A549 (cell line): ENCODE results near the gene ANKRD18B. TPM values are rescaled to one million over a fixed set of nuclear protein-coding genes. Genes with fewer than 3 reads are reported as not detected.
"Not testable (repeated sequence)": the region's sequence is repeated elsewhere in the genome, so short reads cannot be mapped to it uniquely, and the experiment has no call there.

Experiments used
- ATAC-seq, 2 experiments: fragments of 200-7000 bp in 1 of 2; fragments of >200 bp in 1 of 2; cut with Nextera tagmentation in 1 of 2; cut with Tn5 transposase in 1 of 2; 3 replicates each; pipeline versions ENCODE4 v1.8.0 to v1.9.1; 2018 to 2020; ENCODE audit warnings: mild to moderate bottlenecking in 1 of 2, moderate library complexity in 1 of 2
- CTCF ChIA-PET: fragments of 300-600 bp; sonication (Branson Sonifier 250); formaldehyde crosslinking; extraction: SDS; loops from one replicate; lab custom pipeline; 2021; ENCODE audit warnings: antibody characterized with exemption, inconsistent platforms; lab: Yijun Ruan, JAX
- POLR2A ChIA-PET: fragments of 350-600 bp; formaldehyde crosslinking; extraction: SDS; loops from one replicate; lab custom pipeline; 2021; ENCODE audit warnings: antibody characterized with exemption, inconsistent platforms; lab: Yijun Ruan, JAX
- DNase-seq, 2 experiments: peaks; one replicate each; pipeline versions ENCODE4 v3.0.0 to v3.0.0-alpha.2; 2011 to 2016; ENCODE audit warnings: low read depth in 1 of 2, low spot score in 1 of 2
- FAIRE-seq: peaks from 2 replicates; lab custom pipeline; 2011; peaks lifted over from hg19 to GRCh38; lab: Jason Lieb, UNC
- H3K27ac ChIP-seq, 2 experiments: fragments of >200 bp; sonication (Bioruptor Twin); formaldehyde crosslinking; 3 replicates each; pipeline ENCODE4 v1.5.1; 2016 to 2017
- H3K4me1 ChIP-seq: fragments of >200 bp; sonication (Bioruptor Twin); formaldehyde crosslinking; 3 replicates; pipeline ENCODE4 v1.6.1; 2016
- H3K4me2 ChIP-seq: fragments of >200 bp; sonication (Bioruptor Twin); formaldehyde crosslinking; 3 replicates; pipeline ENCODE4 v1.6.1; 2016
- H3K4me3 ChIP-seq: fragments of >200 bp; sonication (Bioruptor Twin); formaldehyde crosslinking; 3 replicates; pipeline ENCODE4 v1.5.1; 2016
- H3K9me3 ChIP-seq: fragments of >200 bp; sonication (Bioruptor Twin); formaldehyde crosslinking; 3 replicates; pipeline ENCODE4 v1.6.1; 2016
- CHD2 ChIP-seq: fragments of 150-350 bp; IDR thresholded peaks from 2 replicates; pipeline ENCODE4 v1.6.1; 2014; ENCODE audit warnings: low read length; ENCODE audit not compliant: partially characterized antibody
- WGBS: methylation state at CpG from one replicate; pipeline ENCODE4 v1.1.6; 2017; ENCODE audit errors: missing lambda C conversion rate; 5-methylcytosine and 5-hydroxymethylcytosine counted together
- polyA plus RNA-seq, 4 experiments: library from polyadenylated mRNA; depleted of rRNA in 3 of 4; stranded (reverse); fragments of >200 nt; fragmentation: RNase III in 1 of 4; extraction: RNeasy Plus Mini Kit Qiagen cat#74134 plus additional on column Dnase treatment in 1 of 4; gene quantifications; 2 replicates in 3 of 4; 3 replicates in 1 of 4; pipeline ENCODE4 v1.2.3, GENCODE V29; 2011 to 2017
- TF ChIP-seq, protein P1 (sequence below): IDR thresholded peaks from 2 replicates; pipeline ENCODE4 v1.6.1; 2012; ENCODE audit warnings: low read depth, borderline replicate concordance

Gene ANKRD18B
- polyA plus RNA-seq, 2 of the 4 experiments (the other 2 are of a cell fraction), result 5.6 to 12.6 TPM

- no peak for TF ChIP-seq CHD2
- TF ChIP-seq, protein P1, sequence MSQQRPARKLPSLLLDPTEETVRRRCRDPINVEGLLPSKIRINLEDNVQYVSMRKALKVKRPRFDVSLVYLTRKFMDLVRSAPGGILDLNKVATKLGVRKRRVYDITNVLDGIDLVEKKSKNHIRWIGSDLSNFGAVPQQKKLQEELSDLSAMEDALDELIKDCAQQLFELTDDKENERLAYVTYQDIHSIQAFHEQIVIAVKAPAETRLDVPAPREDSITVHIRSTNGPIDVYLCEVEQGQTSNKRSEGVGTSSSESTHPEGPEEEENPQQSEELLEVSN, result no peak
Measured at GRCh38 chr9:33535541-33535940, 11.5 kb downstream of the ANKRD18B start (continued).

- H3K9me3 ChIP-seq, POLR2A ChIA-PET, CTCF ChIA-PET, FAIRE-seq, H3K27ac ChIP-seq, H3K4me3 ChIP-seq, ATAC-seq, H3K4me1 ChIP-seq, H3K4me2 ChIP-seq, DNase-seq: not testable (repeated sequence)
- 78% methylated on average over 2 of the region's 2 CpGs for WGBS
Measured at GRCh38 chr9:33543463-33543862, 19.4 kb downstream of the ANKRD18B start.

DNA sequence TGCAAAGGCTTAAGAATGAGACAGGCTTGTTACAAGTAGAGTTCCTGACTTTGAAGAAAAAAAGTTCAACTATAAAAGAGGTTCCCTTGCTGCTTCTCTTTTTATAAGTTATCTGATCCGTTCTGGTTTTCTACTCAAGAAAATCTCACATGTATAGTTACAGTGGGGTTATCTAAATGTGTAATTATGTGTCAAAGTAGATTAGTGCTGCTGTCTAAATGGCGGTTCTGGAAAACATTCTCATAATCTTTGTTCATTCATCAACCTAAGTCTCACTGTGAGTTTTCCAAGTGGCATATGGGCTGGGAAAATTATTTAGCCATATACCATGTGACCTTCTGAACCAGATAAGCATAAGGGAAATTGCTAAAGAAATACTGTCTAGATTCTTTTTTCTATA lies 21.7 kb downstream of the ANKRD18B start:
- 93% methylated on average over 2 of the region's 2 CpGs for WGBS
- POLR2A ChIA-PET, ATAC-seq: not testable (repeated sequence)

DNA sequence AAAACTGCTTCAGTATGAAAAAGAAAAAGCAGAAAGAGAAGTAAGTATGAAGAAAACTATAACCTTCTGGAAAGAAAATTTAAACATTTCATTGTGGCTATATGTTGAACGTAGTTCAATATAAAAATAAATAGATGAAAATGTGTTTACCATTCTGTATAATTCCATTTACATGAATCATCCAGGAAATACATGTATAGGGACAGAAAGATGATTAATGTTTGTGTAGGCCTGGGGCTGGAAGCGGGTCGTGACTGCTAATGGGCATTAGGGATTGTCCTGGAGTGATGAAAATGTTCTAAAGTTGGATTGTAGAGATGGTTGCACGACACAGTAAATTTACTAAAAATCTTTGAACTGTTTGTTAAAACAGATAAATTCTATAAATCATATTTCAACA lies 24.8 kb downstream of the ANKRD18B start:
- 9% methylated on average over 4 of the region's 4 CpGs for WGBS
- H3K27ac ChIP-seq, FAIRE-seq, H3K9me3 ChIP-seq, CTCF ChIA-PET, POLR2A ChIA-PET, ATAC-seq, DNase-seq, H3K4me3 ChIP-seq: not testable (repeated sequence)
- H3K4me1 ChIP-seq, result peaks cover 16% of the 10 kb centered on the region
- peak overlapping the region; percentile 25 for H3K4me2 ChIP-seq

More for the DNA sequence above, 21.7 kb downstream of the ANKRD18B start:
- H3K4me2 ChIP-seq, CTCF ChIA-PET, H3K9me3 ChIP-seq, DNase-seq, FAIRE-seq, H3K27ac ChIP-seq, H3K4me3 ChIP-seq: not testable (repeated sequence)
- H3K4me1 ChIP-seq, result peaks cover 16% of the 10 kb centered on the region

DNA sequence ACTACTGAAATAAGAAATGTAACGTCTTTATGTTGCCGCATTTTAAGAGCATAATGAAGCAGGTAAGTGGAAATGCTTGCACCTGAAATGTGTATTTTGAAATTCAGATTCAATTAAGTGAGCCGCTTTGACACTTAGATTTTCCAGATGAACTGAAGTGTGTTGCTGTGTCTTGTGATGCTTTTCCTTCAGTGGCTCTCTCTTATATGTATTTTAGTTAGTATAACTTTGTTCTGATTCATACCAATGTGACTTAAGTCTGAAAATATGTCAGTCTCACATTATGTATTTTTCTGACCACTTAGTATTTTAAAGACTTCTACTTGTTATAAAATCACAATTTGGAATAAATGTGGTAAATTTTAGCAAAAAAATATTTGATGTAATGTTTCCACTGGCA lies 25.4 kb downstream of the ANKRD18B start:
- Histone ChIP-seq H3K4me2 (peak overlapping the region; percentile 25), H3K4me1 (peaks cover 16% of the 10 kb centered on the region)
- ATAC-seq, H3K27ac ChIP-seq, H3K4me3 ChIP-seq, CTCF ChIA-PET, H3K9me3 ChIP-seq, POLR2A ChIA-PET, DNase-seq: not testable (repeated sequence)
- WGBS, result 84% methylated on average over 3 of the region's 3 CpGs
- peak; percentile 7 for FAIRE-seq

DNA sequence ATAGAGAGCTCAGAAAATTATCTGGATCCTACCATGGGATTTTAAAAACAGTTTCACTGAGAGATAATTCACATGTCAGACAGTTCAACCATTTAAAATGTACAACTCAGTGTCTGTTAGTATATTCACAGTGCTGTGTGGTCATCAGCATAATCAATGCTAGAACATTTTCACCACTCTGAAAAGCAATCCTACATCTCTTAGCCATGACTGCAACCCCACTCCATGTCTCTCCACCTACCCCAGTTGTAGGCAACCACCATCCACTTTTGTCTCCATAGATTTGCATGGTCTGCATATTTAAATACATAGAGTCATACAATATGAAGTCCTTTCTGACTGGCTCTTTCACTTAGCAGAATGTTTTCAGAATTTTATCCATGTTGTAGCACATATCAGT lies 27.1 kb downstream of the ANKRD18B start:
- H3K27ac ChIP-seq, CTCF ChIA-PET, H3K4me3 ChIP-seq, H3K4me2 ChIP-seq, FAIRE-seq, ATAC-seq, H3K9me3 ChIP-seq, DNase-seq, POLR2A ChIA-PET: not testable (repeated sequence)
- H3K4me1 ChIP-seq, result peaks cover 16% of the 10 kb centered on the region

- DNase-seq, H3K4me2 ChIP-seq, H3K27ac ChIP-seq, FAIRE-seq, POLR2A ChIA-PET, ATAC-seq, H3K9me3 ChIP-seq, CTCF ChIA-PET, H3K4me3 ChIP-seq: not testable (repeated sequence)
- WGBS, result 92% methylated on average over 4 of the region's 4 CpGs
- H3K4me1 ChIP-seq, result peaks cover 16% of the 10 kb centered on the region
Measured at GRCh38 chr9:33552315-33552725, 28.3 kb downstream of the ANKRD18B start.

DNA sequence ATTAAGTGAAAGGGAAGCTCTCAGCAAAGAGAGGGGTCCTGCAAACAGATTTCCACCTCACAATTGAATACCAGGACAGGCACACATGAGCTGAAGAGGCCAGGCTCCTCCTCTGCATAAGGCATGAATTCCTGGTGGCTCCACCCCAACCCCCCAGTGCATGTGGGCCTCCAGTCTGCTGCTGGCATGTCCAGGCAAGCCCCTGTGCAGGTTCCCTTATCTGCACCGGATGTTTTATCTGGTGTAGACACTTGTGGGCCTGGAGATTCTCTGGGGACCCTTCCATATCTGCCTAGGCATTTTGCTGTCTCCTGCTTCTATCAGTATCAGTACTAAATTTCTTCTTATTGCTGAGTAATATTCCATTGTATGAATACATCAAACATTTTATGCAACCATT lies 36.2 kb downstream of the ANKRD18B start:
- CTCF ChIA-PET, ATAC-seq, FAIRE-seq: not testable (repeated sequence)

GRCh38 chr9:33562196-33562595 lies 38.1 kb downstream of the ANKRD18B start:
- POLR2A ChIA-PET, ATAC-seq, H3K4me1 ChIP-seq, H3K9me3 ChIP-seq, H3K27ac ChIP-seq, FAIRE-seq, CTCF ChIA-PET, DNase-seq, H3K4me2 ChIP-seq, H3K4me3 ChIP-seq: not testable (repeated sequence)
- WGBS, result 68% methylated on average over 1 of the region's 1 CpG

More for the DNA sequence above, 36.2 kb downstream of the ANKRD18B start:
- POLR2A ChIA-PET, H3K4me1 ChIP-seq, H3K4me2 ChIP-seq, H3K9me3 ChIP-seq, H3K4me3 ChIP-seq: not testable (repeated sequence)
- peak overlapping the region; percentile 28 to 76; a peak in 4 of 6 replicates for H3K27ac ChIP-seq
- DNase-seq, result peak in 1 of 2 experiments; percentile 27
- 44% methylated on average over 1 of the region's 1 CpG for WGBS

GRCh38 chr9:33567776-33568175 lies 43.7 kb downstream of the ANKRD18B start:
- H3K4me3 ChIP-seq, ATAC-seq, POLR2A ChIA-PET, H3K4me2 ChIP-seq, DNase-seq, CTCF ChIA-PET, H3K27ac ChIP-seq, H3K9me3 ChIP-seq, H3K4me1 ChIP-seq: not testable (repeated sequence)
- FAIRE-seq, result peak; percentile 18

- not testable (repeated sequence) for ATAC-seq
- 0% methylated on average over 1 of the region's 3 CpGs for WGBS
Measured at GRCh38 chr9:33577786-33578185, 53.7 kb downstream of the ANKRD18B start.

More at GRCh38 chr9:33577786-33578185, 53.7 kb downstream of the ANKRD18B start:
- CTCF ChIA-PET, H3K27ac ChIP-seq, DNase-seq, H3K4me3 ChIP-seq, POLR2A ChIA-PET, H3K4me1 ChIP-seq, H3K4me2 ChIP-seq, H3K9me3 ChIP-seq, FAIRE-seq: not testable (repeated sequence)
